GM10248 (cell line): ENCODE measurements around the gene PEX10.

Experiments
- CTCF ChIA-PET: fragments of 300-600 bp; sonication (Branson Sonifier 250); formaldehyde crosslinking; extraction: SDS; loops from one replicate; lab custom pipeline; 2021; ENCODE audit warnings: antibody characterized with exemption; lab: Yijun Ruan, JAX
- POLR2A ChIA-PET: fragments of 350-650 bp; sonication (Branson Sonifier 250); formaldehyde crosslinking; extraction: SDS; loops from one replicate; lab custom pipeline; 2020; ENCODE audit warnings: antibody characterized with exemption; lab: Yijun Ruan, JAX
- DNase-seq: peaks from one replicate; pipeline ENCODE4 v3.0.0; 2012; ENCODE audit errors: extremely low spot score
- CTCF ChIP-seq: IDR thresholded peaks from 2 replicates; pipeline ENCODE4 v1.5.1; 2012; ENCODE audit warnings: mild to moderate bottlenecking, low read depth; ENCODE audit errors: extremely low read depth, missing control alignments, control extremely low read depth

PEX10 gene

GRCh38 chr1:2428490-2428889, 16.1 kb upstream of the PEX10 start:
- CTCF ChIA-PET: no interaction called here
- POLR2A ChIA-PET: no interaction called here
- TF ChIP-seq CTCF: no peak
- DNase-seq: no peak

GRCh38 chr1:2427976-2428375, 15.6 kb upstream of the PEX10 start:
- CTCF ChIA-PET: interaction anchor here (0.9 kb wide), 1 partner anchor 121 kb away, joined by 3 read pairs; no protein-coding TSS in a partner anchor
- TF ChIP-seq CTCF: no peak
- POLR2A ChIA-PET: no interaction called here
- DNase-seq: no peak

GRCh38 chr1:2427051-2427450, 14.7 kb upstream of the PEX10 start:
- no peak for TF ChIP-seq CTCF
- ChIA-PET CTCF (no interaction called here), POLR2A (no interaction called here)
- DNase-seq: no peak

- POLR2A ChIA-PET: no interaction called here
- DNase-seq: no peak
- no peak for TF ChIP-seq CTCF
- CTCF ChIA-PET: interaction anchor here (1.2 kb wide), 1 partner anchor 12 kb away, joined by 3 read pairs; no protein-coding TSS in a partner anchor
Measured at GRCh38 chr1:2426540-2426939, 14.2 kb upstream of the PEX10 start.

GRCh38 chr1:2425892-2426291, 13.5 kb upstream of the PEX10 start:
- no peak for DNase-seq
- ChIA-PET CTCF (interaction anchor here (1.2 kb wide), 1 partner anchor 11 kb away, joined by 3 read pairs; no protein-coding TSS in a partner anchor), POLR2A (no interaction called here)
- no peak for TF ChIP-seq CTCF

GRCh38 chr1:2422523-2422922, 10.2 kb upstream of the PEX10 start:
- DNase-seq: no peak
- ChIA-PET POLR2A (no interaction called here), CTCF (interaction anchor here (1.2 kb wide), 1 partner anchor 125 kb away, joined by 3 read pairs; no protein-coding TSS in a partner anchor)
- no peak for TF ChIP-seq CTCF
